Inferior parietal cortex (tissue), 1 donor: ENCODE results near the gene SLC35F3.

Experiments used
- DNase-seq: peaks from one replicate; pipeline ENCODE4 v3.0.0-alpha.2; 2016; ENCODE audit errors: extremely low spot score

The SLC35F3 gene

GRCh38 chr1:234039603-234040002 lies 135.1 kb downstream of the SLC35F3 start:
- no peak for DNase-seq

GRCh38 chr1:234040446-234041317 lies 136.2 kb downstream of the SLC35F3 start:
- DNase-seq: no peak

GRCh38 chr1:234044079-234044478 lies 139.6 kb downstream of the SLC35F3 start:
- DNase-seq: no peak

- no peak for DNase-seq
Measured at GRCh38 chr1:234047123-234047522, 142.6 kb downstream of the SLC35F3 start.

- DNase-seq: no peak
Measured at GRCh38 chr1:234062166-234062565, 157.7 kb downstream of the SLC35F3 start.

GRCh38 chr1:234065794-234066447 lies 161.4 kb downstream of the SLC35F3 start:
- peak; percentile 84 for DNase-seq

- DNase-seq: no peak
Measured at GRCh38 chr1:234067581-234068337, 163.3 kb downstream of the SLC35F3 start.

GRCh38 chr1:234069760-234070159 lies 165.3 kb downstream of the SLC35F3 start:
- no peak for DNase-seq

- DNase-seq: no peak
Measured at GRCh38 chr1:234072793-234073192, 168.3 kb downstream of the SLC35F3 start.

GRCh38 chr1:234078143-234078542 lies 173.7 kb downstream of the SLC35F3 start:
- DNase-seq: no peak

- no peak for DNase-seq
Measured at GRCh38 chr1:234079896-234080295, 175.4 kb downstream of the SLC35F3 start.

GRCh38 chr1:234083460-234083859 lies 179.0 kb downstream of the SLC35F3 start:
- DNase-seq: no peak

- no peak for DNase-seq
Measured at GRCh38 chr1:234089396-234089795, 184.9 kb downstream of the SLC35F3 start.

- no peak for DNase-seq
Measured at GRCh38 chr1:234090212-234091064, 186.0 kb downstream of the SLC35F3 start.

GRCh38 chr1:234091065-234091401 lies 186.6 kb downstream of the SLC35F3 start:
- DNase-seq: no peak

- no peak for DNase-seq
Measured at GRCh38 chr1:234091876-234092275, 187.4 kb downstream of the SLC35F3 start.

- no peak for DNase-seq
Measured at GRCh38 chr1:234093107-234093506, 188.6 kb downstream of the SLC35F3 start.

GRCh38 chr1:234093741-234094140 lies 189.3 kb downstream of the SLC35F3 start:
- no peak for DNase-seq

- DNase-seq: no peak
Measured at GRCh38 chr1:234094172-234094571, 189.7 kb downstream of the SLC35F3 start.

- no peak for DNase-seq
Measured at GRCh38 chr1:234096161-234096770, 191.8 kb downstream of the SLC35F3 start.

- peak; percentile 45 for DNase-seq
Measured at GRCh38 chr1:234102583-234102982, 198.1 kb downstream of the SLC35F3 start.
